Measurements from ENCODE around the gene PCYT1A.
"Not testable (repeated sequence)": the region's sequence is repeated elsewhere in the genome, so short reads cannot be mapped to it uniquely, and the experiment has no call there.

Gene PCYT1A

GRCh38 chr3:196192524-196193051 is 94.9 kb downstream of the PCYT1A start:
- DNase-seq (ENCODE audit: low spot score), result no peak

GRCh38 chr3:196192036-196192523 is 95.4 kb downstream of the PCYT1A start:
- DNase-seq (ENCODE audit: low spot score), result no peak

GRCh38 chr3:196189566-196190347 is 97.8 kb downstream of the PCYT1A start:
- peak; percentile 42 for DNase-seq (ENCODE audit: low spot score)

GRCh38 chr3:196186651-196187573 is 100.6 kb downstream of the PCYT1A start:
- DNase-seq (ENCODE audit: low spot score), result no peak

GRCh38 chr3:196184881-196185280 is 102.6 kb downstream of the PCYT1A start:
- no peak for DNase-seq (ENCODE audit: low spot score)

GRCh38 chr3:196184169-196184432 is 103.4 kb downstream of the PCYT1A start:
- not testable (repeated sequence) for DNase-seq (ENCODE audit: low spot score)

GRCh38 chr3:196181127-196181546 is 106.4 kb downstream of the PCYT1A start:
- DNase-seq (ENCODE audit: low spot score), result no peak

- DNase-seq (ENCODE audit: low spot score), result no peak
Observed at GRCh38 chr3:196180346-196180745, 107.2 kb downstream of the PCYT1A start.
